DMS 273 treated with DMSO at 0.1 percent for 48 hours (cell line): Measurements from ENCODE around the gene DPYSL4.

Experiments used
- DNase-seq: peaks from one replicate; lab custom pipeline; 2025; lab: John Stamatoyannopoulos, UW

DPYSL4 gene

GRCh38 chr10:132178672-132179545 lies 7.8 kb upstream of the DPYSL4 start:
- DNase-seq = no peak

- DNase-seq = no peak
Observed at GRCh38 chr10:132179551-132180392, 7.0 kb upstream of the DPYSL4 start.

- no peak for DNase-seq
Observed at GRCh38 chr10:132180736-132181135, 6.0 kb upstream of the DPYSL4 start.

- no peak for DNase-seq
Observed at GRCh38 chr10:132181691-132182425, 4.9 kb upstream of the DPYSL4 start.

- DNase-seq = no peak
Observed at GRCh38 chr10:132182591-132182990, 4.2 kb upstream of the DPYSL4 start.

- no peak for DNase-seq
Observed at GRCh38 chr10:132183046-132183445, 3.7 kb upstream of the DPYSL4 start.

GRCh38 chr10:132184816-132185593 lies 1.7 kb upstream of the DPYSL4 start:
- no peak for DNase-seq

GRCh38 chr10:132185601-132186487 lies 904 bp upstream of the DPYSL4 start:
- DNase-seq = no peak

- DNase-seq = no peak
Observed at GRCh38 chr10:132187430-132188138, 836 bp downstream of the DPYSL4 start.

- DNase-seq = no peak
Observed at GRCh38 chr10:132188331-132188730, 1.6 kb downstream of the DPYSL4 start.

GRCh38 chr10:132189016-132189415 lies 2.3 kb downstream of the DPYSL4 start:
- DNase-seq = no peak

- DNase-seq = no peak
Observed at GRCh38 chr10:132189810-132190422, 3.2 kb downstream of the DPYSL4 start.

GRCh38 chr10:132192076-132192975 lies 5.6 kb downstream of the DPYSL4 start:
- DNase-seq = no peak

- DNase-seq = no peak
Observed at GRCh38 chr10:132192991-132193665, 6.4 kb downstream of the DPYSL4 start.

- no peak for DNase-seq
Observed at GRCh38 chr10:132193907-132194552, 7.3 kb downstream of the DPYSL4 start.

GRCh38 chr10:132194726-132195125 lies 8.0 kb downstream of the DPYSL4 start:
- DNase-seq = no peak

- no peak for DNase-seq
Observed at GRCh38 chr10:132195366-132196075, 8.8 kb downstream of the DPYSL4 start.
